Smooth muscle cell (in vitro differentiated cells): ENCODE measurements around the gene CENPC. TPM values are rescaled to one million over a fixed set of nuclear protein-coding genes. Genes with fewer than 3 reads are reported as not detected.
"Not testable (repeated sequence)": the region's sequence is repeated elsewhere in the genome, so short reads cannot be mapped to it uniquely, and the experiment has no call there.

Experiments
- DNase-seq: peaks from one replicate; lab custom pipeline; 2025; ENCODE audit not compliant: unreplicated experiment; lab: John Stamatoyannopoulos, UW
- H2AFZ ChIP-seq: fragments of 200-600 bp; sonication (generic); 2 replicates; pipeline ENCODE4 v1.6.0; 2016; ENCODE audit warnings: antibody characterized with exemption, low read depth, mild to moderate bottlenecking
- H3F3A ChIP-seq: fragments of 200-600 bp; sonication (generic); 2 replicates; pipeline ENCODE4 v1.6.0; 2017; ENCODE audit warnings: antibody characterized with exemption, low read depth
- H3K27ac ChIP-seq: fragments of 200-600 bp; sonication (generic); 2 replicates; pipeline ENCODE4 v1.5.1; 2016; ENCODE audit warnings: low read depth, mild to moderate bottlenecking
- H3K27me3 ChIP-seq: fragments of 200-600 bp; sonication (generic); 2 replicates; pipeline ENCODE4 v1.6.1; 2016; ENCODE audit warnings: low read depth, mild to moderate bottlenecking
- H3K36me3 ChIP-seq: fragments of 200-600 bp; sonication (generic); 2 replicates; pipeline ENCODE4 v1.5.1; 2016; ENCODE audit warnings: low read depth
- H3K4me1 ChIP-seq: fragments of 200-600 bp; sonication (generic); 2 replicates; pipeline ENCODE4 v1.5.1; 2016; ENCODE audit warnings: low read depth
- H3K4me2 ChIP-seq: fragments of 200-600 bp; sonication (generic); 2 replicates; pipeline ENCODE4 v1.6.0; 2016; ENCODE audit warnings: mild to moderate bottlenecking
- H3K4me3 ChIP-seq: fragments of 200-600 bp; sonication (generic); 2 replicates; pipeline ENCODE4 v1.5.1; 2016; ENCODE audit warnings: mild to moderate bottlenecking
- H3K79me2 ChIP-seq: fragments of 200-600 bp; sonication (generic); 2 replicates; pipeline ENCODE4 v1.6.0; 2016; ENCODE audit warnings: low read depth, mild to moderate bottlenecking
- H3K9ac ChIP-seq: fragments of 200-600 bp; sonication (generic); 2 replicates; pipeline ENCODE4 v1.6.0; 2016; ENCODE audit warnings: low read depth
- H3K9me3 ChIP-seq: fragments of 200-600 bp; sonication (generic); replicated peaks from 2 replicates; pipeline ENCODE4 v1.5.1; 2016; ENCODE audit warnings: low read depth
- H4K20me1 ChIP-seq: fragments of 200-600 bp; sonication (generic); 2 replicates; pipeline ENCODE4 v1.6.0; 2016; ENCODE audit warnings: low read depth
- WGBS: methylation state at CpG from one replicate; pipeline ENCODE4 v1.1.7; 2016; ENCODE audit warnings: low lambda C conversion rate; 5-methylcytosine and 5-hydroxymethylcytosine counted together
- polyA plus RNA-seq: library from polyadenylated mRNA; unstranded; fragments of >200 nt; fragmentation: Nextera tagmentation; extraction: Ambion mirVana; gene quantifications from 2 replicates; pipeline ENCODE4 v1.2.1, GENCODE V29; 2016
- total RNA-seq: library from RNA; depleted of rRNA; stranded (reverse); fragments of >200 nt; gene quantifications from 2 replicates; pipeline ENCODE4 v1.2.3, GENCODE V29; 2014
- TF ChIP-seq, protein P1 (sequence below): fragments of 200-600 bp; sonication (generic); IDR thresholded peaks from 2 replicates; pipeline ENCODE4 v1.5.1; 2017; ENCODE audit warnings: borderline replicate concordance, mild to moderate bottlenecking, antibody characterized with exemption; ENCODE audit not compliant: insufficient read depth, poor library complexity, severe bottlenecking

The CENPC gene
- total and polyA plus RNA-seq, 2 experiments from 2014 or later: 11.2 to 22.3 TPM

GRCh38 chr4:67451464-67451863 lies 93.8 kb downstream of the CENPC start:
- 80% methylated on average over 6 of the region's 6 CpGs for WGBS
- no peak overlapping the region for H2AFZ ChIP-seq

DNA sequence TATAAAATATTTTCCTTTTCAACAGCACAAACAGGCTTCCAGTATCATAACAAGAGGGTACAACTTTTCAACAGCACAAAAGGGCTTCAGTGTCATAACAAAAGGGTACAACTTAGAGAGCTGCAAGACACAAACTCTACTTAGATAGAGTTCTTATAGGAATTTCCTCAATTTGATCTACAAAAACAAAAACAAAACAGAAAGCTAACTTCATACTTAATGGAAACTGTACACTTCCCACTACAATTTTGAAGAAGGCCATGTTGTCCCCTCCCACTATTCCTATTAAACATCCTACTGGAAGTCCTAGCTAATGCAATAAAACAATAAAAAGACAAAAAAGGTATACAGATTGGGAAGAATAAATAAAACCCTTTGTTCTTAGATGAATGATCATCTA lies 96.7 kb downstream of the CENPC start:
- Histone ChIP-seq H4K20me1 (no peaks in the 10 kb centered on the region), H2AFZ (no peak overlapping the region), H3K36me3 (no peaks in the 10 kb centered on the region), H3K4me3 (no peak overlapping the region), H3K27ac (no peak overlapping the region), H3F3A (no peaks in the 10 kb centered on the region), H3K79me2 (no peaks in the 10 kb centered on the region), H3K4me1 (no peaks in the 10 kb centered on the region), H3K4me2 (no peak overlapping the region), H3K9ac (no peak overlapping the region), H3K27me3 (no peaks in the 10 kb centered on the region), H3K9me3 (no peaks in the 10 kb centered on the region)
- no peak for DNase-seq
- TF ChIP-seq, protein P1, sequence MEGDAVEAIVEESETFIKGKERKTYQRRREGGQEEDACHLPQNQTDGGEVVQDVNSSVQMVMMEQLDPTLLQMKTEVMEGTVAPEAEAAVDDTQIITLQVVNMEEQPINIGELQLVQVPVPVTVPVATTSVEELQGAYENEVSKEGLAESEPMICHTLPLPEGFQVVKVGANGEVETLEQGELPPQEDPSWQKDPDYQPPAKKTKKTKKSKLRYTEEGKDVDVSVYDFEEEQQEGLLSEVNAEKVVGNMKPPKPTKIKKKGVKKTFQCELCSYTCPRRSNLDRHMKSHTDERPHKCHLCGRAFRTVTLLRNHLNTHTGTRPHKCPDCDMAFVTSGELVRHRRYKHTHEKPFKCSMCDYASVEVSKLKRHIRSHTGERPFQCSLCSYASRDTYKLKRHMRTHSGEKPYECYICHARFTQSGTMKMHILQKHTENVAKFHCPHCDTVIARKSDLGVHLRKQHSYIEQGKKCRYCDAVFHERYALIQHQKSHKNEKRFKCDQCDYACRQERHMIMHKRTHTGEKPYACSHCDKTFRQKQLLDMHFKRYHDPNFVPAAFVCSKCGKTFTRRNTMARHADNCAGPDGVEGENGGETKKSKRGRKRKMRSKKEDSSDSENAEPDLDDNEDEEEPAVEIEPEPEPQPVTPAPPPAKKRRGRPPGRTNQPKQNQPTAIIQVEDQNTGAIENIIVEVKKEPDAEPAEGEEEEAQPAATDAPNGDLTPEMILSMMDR: no peak

More at GRCh38 chr4:67451464-67451863, 93.8 kb downstream of the CENPC start:
- no peaks in the 10 kb centered on the region for H4K20me1 ChIP-seq
- H3K27me3 ChIP-seq: no peaks in the 10 kb centered on the region
- no peak overlapping the region for H3K9ac ChIP-seq
- no peak overlapping the region for H3K27ac ChIP-seq
- H3F3A ChIP-seq: no peaks in the 10 kb centered on the region
- no peaks in the 10 kb centered on the region for H3K36me3 ChIP-seq
- peak overlapping the region; percentile 19 for H3K4me2 ChIP-seq
- H3K4me3 ChIP-seq: no peak overlapping the region
- TF ChIP-seq, protein P1: no peak
- DNase-seq: no peak
- no peaks in the 10 kb centered on the region for H3K9me3 ChIP-seq
- H3K79me2 ChIP-seq: no peaks in the 10 kb centered on the region
- no peaks in the 10 kb centered on the region for H3K4me1 ChIP-seq

DNA sequence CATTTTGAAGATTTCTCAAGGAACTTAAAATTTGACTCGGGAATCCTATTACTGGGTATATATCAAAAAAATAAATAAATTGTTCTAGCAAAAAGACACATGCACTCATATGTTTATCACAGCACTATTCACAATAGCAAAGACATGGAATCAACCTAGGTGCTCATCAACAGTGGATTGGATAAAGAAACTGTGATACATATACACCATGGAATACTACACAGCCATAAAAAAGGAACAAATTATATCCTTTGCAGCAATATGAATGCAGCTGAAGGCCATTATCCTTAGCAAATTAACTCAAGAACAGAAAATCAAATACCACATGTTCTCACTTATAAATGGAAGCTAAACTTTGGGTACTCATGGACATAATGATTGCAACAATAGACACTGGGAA lies 97.4 kb downstream of the CENPC start:
- Histone ChIP-seq H3K4me3 (no peak overlapping the region), H3K4me2 (no peak overlapping the region), H3K9me3 (no peaks in the 10 kb centered on the region), H3K9ac (no peak overlapping the region), H3K27ac (no peak overlapping the region), H3K27me3 (no peaks in the 10 kb centered on the region), H2AFZ (no peak overlapping the region), H3K79me2 (no peaks in the 10 kb centered on the region), H4K20me1 (no peaks in the 10 kb centered on the region), H3K4me1 (no peaks in the 10 kb centered on the region), H3F3A (no peaks in the 10 kb centered on the region), H3K36me3 (no peaks in the 10 kb centered on the region)
- TF ChIP-seq, protein P1: no peak
- DNase-seq: no peak
- 100% methylated on average over 1 of the region's 1 CpG for WGBS

GRCh38 chr4:67446811-67447210 lies 98.5 kb downstream of the CENPC start:
- Histone ChIP-seq H3K27me3 (no peaks in the 10 kb centered on the region), H3K4me1 (no peaks in the 10 kb centered on the region), H4K20me1 (no peaks in the 10 kb centered on the region), H3K4me2 (no peak overlapping the region), H3K4me3 (no peak overlapping the region), H3K9me3 (no peaks in the 10 kb centered on the region), H3K79me2 (no peaks in the 10 kb centered on the region), H3K36me3 (no peaks in the 10 kb centered on the region), H3F3A (no peaks in the 10 kb centered on the region), H3K27ac (no peak overlapping the region), H2AFZ (no peak overlapping the region), H3K9ac (no peak overlapping the region)
- TF ChIP-seq, protein P1: no peak
- no peak for DNase-seq
- 96% methylated on average over 1 of the region's 1 CpG for WGBS

DNA sequence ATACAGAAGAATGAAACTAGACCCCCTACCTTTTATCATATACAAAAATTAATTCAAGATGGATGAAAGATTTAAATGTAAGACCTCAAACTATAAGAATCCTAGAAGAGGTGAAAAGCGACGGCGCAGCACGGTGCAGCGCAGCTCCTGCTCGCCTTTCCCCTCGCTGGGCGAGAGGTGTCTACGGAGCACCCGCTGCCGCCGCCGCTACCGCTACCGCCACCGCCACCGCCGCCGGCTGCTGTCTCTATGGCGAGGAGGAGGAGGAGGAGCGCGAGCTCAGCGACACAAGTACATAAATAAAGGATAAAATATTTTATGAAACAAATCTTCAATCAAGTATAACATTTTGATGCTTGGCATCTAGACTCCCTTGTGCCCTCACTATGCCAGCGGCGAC lies 99.4 kb downstream of the CENPC start:
- not testable (repeated sequence) for H3K4me1 ChIP-seq, H3K4me2 ChIP-seq, H3K27me3 ChIP-seq, H3K36me3 ChIP-seq, H3K9me3 ChIP-seq, H3K79me2 ChIP-seq, H3K27ac ChIP-seq, DNase-seq, H2AFZ ChIP-seq, H3F3A ChIP-seq, H3K9ac ChIP-seq, H4K20me1 ChIP-seq, H3K4me3 ChIP-seq
- WGBS: 86% methylated on average over 25 of the region's 25 CpGs
